Stomach smooth muscle (tissue), 2 donors: ENCODE measurements around the gene OR51D1.

Experiments used
- H3K27ac ChIP-seq: one replicate; pipeline ENCODE4 v1.7.0; 2013; ENCODE audit warnings: mild to moderate bottlenecking, low read length, inconsistent platforms
- H3K27me3 ChIP-seq, 2 donors: one replicate each; pipeline ENCODE4 v1.7.0; 2013; ENCODE audit warnings: low read length in 2 of 2; ENCODE audit not compliant: insufficient read depth in 2 of 2, control insufficient read depth in 1 of 2
- H3K36me3 ChIP-seq, 2 donors: one replicate each; pipeline ENCODE4 v1.7.0; 2013; ENCODE audit warnings: low read length in 2 of 2; ENCODE audit not compliant: control insufficient read depth in 2 of 2, insufficient read depth in 2 of 2
- H3K4me1 ChIP-seq: one replicate; pipeline ENCODE4 v1.7.0; 2013; ENCODE audit warnings: low read length; ENCODE audit not compliant: control insufficient read depth, insufficient read depth
- H3K4me3 ChIP-seq, 2 donors: one replicate each; pipeline ENCODE4 v1.7.0; 2013; ENCODE audit warnings: low read length in 2 of 2
- H3K9ac ChIP-seq, 2 donors: one replicate each; pipeline ENCODE4 v1.7.0; 2013; ENCODE audit warnings: low read length in 2 of 2, mild to moderate bottlenecking in 1 of 2
- H3K9me3 ChIP-seq, 2 donors: one replicate each; pipeline ENCODE4 v1.7.0; 2013; ENCODE audit warnings: low read length in 2 of 2; ENCODE audit not compliant: control insufficient read depth in 2 of 2
- donor health status: healthy.
- donor health status: Pancreatic carcinoma.

OR51D1 gene

GRCh38 chr11:4677948-4678347 lies 40.7 kb downstream of the OR51D1 start:
- H3K9ac ChIP-seq, result no peak overlapping the region
- H3K27me3 ChIP-seq, result peaks cover 0 to 2% of the 10 kb centered on the region in 2 donors
- H3K9me3 ChIP-seq, result no peaks in the 10 kb centered on the region
- no peaks in the 10 kb centered on the region for H3K4me1 ChIP-seq
- H3K27ac ChIP-seq, result no peak overlapping the region
- no peaks in the 10 kb centered on the region for H3K36me3 ChIP-seq
- no peak overlapping the region for H3K4me3 ChIP-seq

GRCh38 chr11:4680341-4680740 lies 43.1 kb downstream of the OR51D1 start:
- H3K9me3 ChIP-seq, result no peaks in the 10 kb centered on the region
- H3K4me3 ChIP-seq, result no peak overlapping the region
- no peak overlapping the region for H3K27ac ChIP-seq
- H3K4me1 ChIP-seq, result no peaks in the 10 kb centered on the region
- H3K27me3 ChIP-seq, result peaks cover 0 to 2% of the 10 kb centered on the region in 2 donors
- H3K9ac ChIP-seq, result no peak overlapping the region
- no peaks in the 10 kb centered on the region for H3K36me3 ChIP-seq

GRCh38 chr11:4682623-4683419 lies 45.5 kb downstream of the OR51D1 start:
- Histone ChIP-seq H3K27me3 (peaks cover 0 to 2% of the 10 kb centered on the region in 2 donors), H3K4me1 (no peaks in the 10 kb centered on the region)

GRCh38 chr11:4684631-4685285 lies 47.5 kb downstream of the OR51D1 start:
- no peak overlapping the region for H3K4me3 ChIP-seq
- H3K27ac ChIP-seq, result no peak overlapping the region
- no peaks in the 10 kb centered on the region for H3K4me1 ChIP-seq
- no peak overlapping the region for H3K9ac ChIP-seq
- H3K27me3 ChIP-seq, result peaks cover 0 to 2% of the 10 kb centered on the region in 2 donors
- H3K9me3 ChIP-seq, result no peaks in the 10 kb centered on the region
- no peaks in the 10 kb centered on the region for H3K36me3 ChIP-seq

More at GRCh38 chr11:4682623-4683419, 45.5 kb downstream of the OR51D1 start:
- Histone ChIP-seq H3K9ac (no peak overlapping the region), H3K27ac (no peak overlapping the region), H3K36me3 (no peaks in the 10 kb centered on the region), H3K9me3 (no peaks in the 10 kb centered on the region), H3K4me3 (no peak overlapping the region)
